HG03025 (cell line): ENCODE measurements around the gene NEAT1.
"Not testable (repeated sequence)": the region's sequence is repeated elsewhere in the genome, so short reads cannot be mapped to it uniquely, and the experiment has no call there.

Experiments used
- ATAC-seq: cut with Tn5 transposase; IDR thresholded peaks from one replicate; pipeline ENCODE4 v1.9.1; 2021; ENCODE audit warnings: mild to moderate bottlenecking, moderate library complexity; ENCODE audit not compliant: unreplicated experiment, low FRiP score

NEAT1 gene

GRCh38 chr11:65404638-65405339 lies 17.8 kb upstream of the NEAT1 start:
- no peak for ATAC-seq

GRCh38 chr11:65410936-65411680 lies 11.5 kb upstream of the NEAT1 start:
- no peak for ATAC-seq

- ATAC-seq, result no peak
These were observed 10.9 kb upstream of the NEAT1 start for GRCh38 chr11:65411681-65412070.

GRCh38 chr11:65412271-65413076 lies 10.1 kb upstream of the NEAT1 start:
- ATAC-seq, result no peak

- not testable (repeated sequence) for ATAC-seq
These were observed 9.4 kb upstream of the NEAT1 start for GRCh38 chr11:65413077-65413664.

- ATAC-seq, result no peak
These were observed 7.7 kb upstream of the NEAT1 start for GRCh38 chr11:65414776-65415498.

- no peak for ATAC-seq
These were observed 6.9 kb upstream of the NEAT1 start for GRCh38 chr11:65415499-65416340.

GRCh38 chr11:65416341-65416824 lies 6.2 kb upstream of the NEAT1 start:
- ATAC-seq, result no peak

- no peak for ATAC-seq
These were observed 5.5 kb upstream of the NEAT1 start for GRCh38 chr11:65416841-65417701.

- no peak for ATAC-seq
These were observed 4.7 kb upstream of the NEAT1 start for GRCh38 chr11:65417702-65418430.

GRCh38 chr11:65418431-65418680 lies 4.2 kb upstream of the NEAT1 start:
- ATAC-seq, result no peak

- peak; percentile 25 for ATAC-seq
These were observed 3.7 kb upstream of the NEAT1 start for GRCh38 chr11:65418681-65419459.

GRCh38 chr11:65419460-65419771 lies 3.2 kb upstream of the NEAT1 start:
- no peak for ATAC-seq

GRCh38 chr11:65419772-65420481 lies 2.7 kb upstream of the NEAT1 start:
- ATAC-seq, result no peak

GRCh38 chr11:65420506-65420905 lies 2.1 kb upstream of the NEAT1 start:
- no peak for ATAC-seq

- ATAC-seq, result no peak
These were observed 1.4 kb upstream of the NEAT1 start for GRCh38 chr11:65420979-65421793.
